Stimulated activated naive CD8-positive, alpha-beta T cell treated with anti-CD3 and anti-CD28 coated beads, Interleukin-15, amount 100 ng/mL, for 72 hours (primary cell): ENCODE data around the gene DUSP6.
A peak's percentile ranks its signal among the peaks of the same experiment; 100 is the strongest.

Source experiments
- ATAC-seq: fragments of 150-1000 bp; cut with Tn5 transposase; 2 replicates; pipeline ENCODE4 v1.10.0; 2021; ENCODE audit warnings: mild to moderate bottlenecking, moderate library complexity
- DNase-seq, 2 donors: peaks; one replicate each; pipeline ENCODE4 v3.0.0; 2021 to 2022
- H3K27ac Mint-ChIP-seq, 2 donors: one replicate each; pipeline ENCODE4 v1.8.0; 2022; ENCODE audit warnings: mild to moderate bottlenecking in 2 of 2, mixed read lengths in 2 of 2, moderate library complexity in 2 of 2
- H3K27me3 Mint-ChIP-seq: one replicate; pipeline ENCODE4 v1.8.0; 2022; ENCODE audit warnings: mixed read lengths
- H3K4me1 Mint-ChIP-seq: one replicate; pipeline ENCODE4 v1.8.0; 2022; ENCODE audit warnings: mild to moderate bottlenecking, mixed read lengths
- H3K4me3 Mint-ChIP-seq, 2 donors: one replicate each; pipeline ENCODE4 v1.8.0; 2022; ENCODE audit warnings: mild to moderate bottlenecking in 2 of 2, mixed read lengths in 2 of 2, moderate library complexity in 1 of 2
- H3K9me3 Mint-ChIP-seq, 2 donors: one replicate each; pipeline ENCODE4 v1.8.0; 2022; ENCODE audit warnings: mixed read lengths in 2 of 2

Gene DUSP6, protein sequence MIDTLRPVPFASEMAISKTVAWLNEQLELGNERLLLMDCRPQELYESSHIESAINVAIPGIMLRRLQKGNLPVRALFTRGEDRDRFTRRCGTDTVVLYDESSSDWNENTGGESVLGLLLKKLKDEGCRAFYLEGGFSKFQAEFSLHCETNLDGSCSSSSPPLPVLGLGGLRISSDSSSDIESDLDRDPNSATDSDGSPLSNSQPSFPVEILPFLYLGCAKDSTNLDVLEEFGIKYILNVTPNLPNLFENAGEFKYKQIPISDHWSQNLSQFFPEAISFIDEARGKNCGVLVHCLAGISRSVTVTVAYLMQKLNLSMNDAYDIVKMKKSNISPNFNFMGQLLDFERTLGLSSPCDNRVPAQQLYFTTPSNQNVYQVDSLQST

DNA sequence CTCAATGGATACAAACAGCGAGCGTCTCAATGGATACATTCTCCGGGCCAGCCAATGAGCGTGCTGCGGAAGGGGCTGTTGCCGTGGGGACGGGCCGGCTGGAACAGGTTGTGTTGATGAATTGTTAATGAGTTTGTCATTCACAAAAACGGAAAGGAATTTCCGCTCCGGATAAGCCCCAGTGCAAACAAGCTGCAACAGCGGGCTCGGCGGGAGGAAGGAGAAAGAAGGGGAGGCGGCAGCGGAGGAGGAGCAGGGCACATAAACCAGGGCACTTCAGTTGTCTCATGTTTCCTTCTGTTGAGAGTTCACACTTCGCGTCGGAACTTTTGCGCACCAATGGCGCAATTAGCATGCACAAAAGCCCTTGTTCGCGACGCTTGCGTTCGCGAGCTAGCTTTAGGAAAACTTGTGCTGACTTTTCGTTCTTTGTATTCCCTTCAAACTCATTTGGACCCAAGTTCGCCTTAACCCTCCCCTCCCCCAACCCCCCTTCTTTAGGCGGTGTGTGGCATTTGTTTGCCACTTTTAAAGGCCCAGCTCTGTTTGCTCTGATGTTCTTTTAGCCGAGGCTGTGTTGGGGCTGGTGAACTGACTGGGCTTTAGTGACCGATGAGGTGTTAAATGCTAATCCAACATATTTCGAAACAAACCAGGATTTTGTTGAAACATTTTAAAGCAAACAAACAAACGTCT, at the start of gene DUSP6:
DUSP6 (minus strand) TSS at position 10 of the 696 bp plus-strand sequence. CDS start 462 bp downstream, outside the sequence.
- Mint-ChIP-seq H3K27me3 (peaks cover 33% of the 10 kb centered on the region), H3K4me1 (peaks cover 39% of the 10 kb centered on the region), H3K9me3 (no peaks in the 10 kb centered on the region), H3K4me3 (peak within 1 kb of the TSS; percentile 82 to 96), H3K27ac (peak within 1 kb of the TSS; percentile 91 to 94)
- peak; percentile 82 for ATAC-seq
- peak; percentile 87 to 95 for DNase-seq

DNA sequence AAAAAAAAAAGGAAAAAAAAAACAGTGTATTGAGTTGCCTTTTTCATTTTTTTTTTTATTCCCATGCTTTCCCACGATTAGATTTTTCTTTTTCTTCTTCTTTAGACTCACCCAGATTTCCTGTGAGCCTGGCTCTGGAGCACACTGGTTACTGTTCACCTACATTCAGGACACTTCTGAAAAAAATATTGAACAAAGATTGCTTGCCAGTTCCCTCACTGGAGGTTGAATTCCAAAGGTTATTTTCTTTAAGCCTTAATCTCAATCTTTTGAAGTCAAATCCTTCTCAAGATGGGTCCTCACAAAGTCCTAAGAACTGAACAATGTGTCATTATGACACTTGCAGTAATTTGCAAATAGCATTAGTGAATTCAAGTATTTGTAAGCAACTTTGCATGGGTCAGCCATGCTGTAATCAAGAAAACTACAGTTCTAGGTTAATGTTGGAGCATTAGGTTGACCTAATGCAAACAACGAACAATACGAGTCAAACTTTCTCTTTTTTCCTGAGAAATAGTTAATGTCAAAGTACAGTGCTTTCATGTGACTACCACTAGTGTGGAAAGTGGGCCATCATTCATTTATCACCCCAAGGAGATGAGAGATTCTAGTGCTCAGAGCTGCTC, 49.2 kb upstream of the DUSP6 start:
- Mint-ChIP-seq H3K4me3 (no peak overlapping the region), H3K9me3 (no peaks in the 10 kb centered on the region), H3K27me3 (no peaks in the 10 kb centered on the region), H3K27ac (peak overlapping the region in 1 of 2 donors; percentile 15), H3K4me1 (peaks cover 24% of the 10 kb centered on the region)
- DNase-seq (no peak), ATAC-seq (no peak)

DNA sequence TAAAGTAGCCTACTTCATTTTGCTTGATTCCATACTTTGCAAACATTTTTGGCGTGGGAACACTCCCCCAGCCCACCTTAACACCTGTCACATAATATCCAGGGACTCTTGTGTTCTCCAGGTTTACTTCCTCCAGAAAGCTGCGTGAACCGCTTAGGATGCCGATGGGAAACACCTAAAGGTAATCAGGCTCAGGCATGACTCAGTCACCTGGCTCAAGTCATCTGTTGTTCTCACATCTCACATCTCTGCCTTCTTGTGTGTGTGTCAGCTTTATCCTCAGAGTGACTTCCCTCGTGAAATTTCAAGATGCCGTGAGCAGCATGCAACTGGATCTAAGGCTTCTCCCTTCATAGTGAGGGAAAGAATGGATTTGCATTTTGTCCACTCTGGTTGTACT, 48.1 kb upstream of the DUSP6 start:
- no peaks in the 10 kb centered on the region for H3K9me3 Mint-ChIP-seq
- ATAC-seq, result no peak
- DNase-seq, result no peak
- no peaks in the 10 kb centered on the region for H3K27me3 Mint-ChIP-seq
- peaks cover 29% of the 10 kb centered on the region for H3K4me1 Mint-ChIP-seq
- H3K4me3 Mint-ChIP-seq, result no peak overlapping the region
- H3K27ac Mint-ChIP-seq, result no peak overlapping the region

DNA sequence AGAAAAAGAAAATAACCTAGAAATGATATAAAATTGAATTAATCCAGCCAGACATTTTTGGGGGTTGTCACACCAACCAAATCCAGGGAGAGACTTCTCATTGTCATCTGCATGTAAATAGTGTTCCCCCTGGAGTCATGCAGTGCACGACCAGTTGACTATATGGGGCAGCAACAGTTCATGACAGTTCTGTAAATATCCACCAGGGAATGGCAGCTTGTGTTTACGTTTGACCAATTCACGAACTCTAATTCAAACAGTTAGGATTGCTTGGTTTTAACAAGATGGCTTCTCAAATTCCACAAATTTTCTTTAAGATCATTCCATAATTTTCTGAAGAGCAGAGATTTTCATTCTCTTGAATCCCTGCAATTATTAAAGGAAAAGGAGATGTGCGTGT, 43.4 kb upstream of the DUSP6 start:
- H3K27ac Mint-ChIP-seq, result no peak overlapping the region
- peaks cover 0 to 3% of the 10 kb centered on the region in 2 donors for H3K9me3 Mint-ChIP-seq
- no peak for DNase-seq
- peaks cover 44% of the 10 kb centered on the region for H3K4me1 Mint-ChIP-seq
- no peaks in the 10 kb centered on the region for H3K27me3 Mint-ChIP-seq
- ATAC-seq, result no peak
- no peak overlapping the region for H3K4me3 Mint-ChIP-seq

DNA sequence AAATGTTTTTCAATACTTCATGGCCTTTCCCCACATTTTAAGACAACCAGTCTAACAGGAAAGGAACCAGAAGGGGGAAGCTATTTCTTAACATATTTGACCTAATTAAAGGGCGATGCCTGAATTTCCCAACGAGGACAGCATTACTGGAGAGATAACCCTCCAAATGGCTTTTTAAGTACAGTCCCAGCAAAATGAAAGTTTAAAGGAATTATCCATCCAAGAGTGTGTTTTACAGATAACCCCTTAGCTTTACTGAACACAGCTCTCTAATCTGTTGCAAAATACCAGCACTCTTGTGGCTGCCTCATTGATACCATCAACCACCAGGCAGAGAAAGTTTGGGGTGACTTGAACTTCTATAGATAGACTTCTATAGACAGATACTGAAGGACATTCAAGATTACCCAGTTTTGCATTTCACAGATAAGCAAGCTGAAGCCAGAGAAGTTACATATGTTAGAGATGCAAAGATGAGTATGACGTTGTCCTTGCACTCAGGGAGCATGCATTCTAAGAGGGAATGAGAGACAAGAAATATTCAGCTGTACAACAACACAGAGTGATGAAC, 41.3 kb upstream of the DUSP6 start:
- no peak for DNase-seq
- peaks cover 55% of the 10 kb centered on the region for H3K4me1 Mint-ChIP-seq
- no peak overlapping the region for H3K4me3 Mint-ChIP-seq
- H3K27ac Mint-ChIP-seq, result no peak overlapping the region
- H3K27me3 Mint-ChIP-seq, result no peaks in the 10 kb centered on the region
- no peak for ATAC-seq
- H3K9me3 Mint-ChIP-seq, result peaks cover 0 to 3% of the 10 kb centered on the region in 2 donors

DNA sequence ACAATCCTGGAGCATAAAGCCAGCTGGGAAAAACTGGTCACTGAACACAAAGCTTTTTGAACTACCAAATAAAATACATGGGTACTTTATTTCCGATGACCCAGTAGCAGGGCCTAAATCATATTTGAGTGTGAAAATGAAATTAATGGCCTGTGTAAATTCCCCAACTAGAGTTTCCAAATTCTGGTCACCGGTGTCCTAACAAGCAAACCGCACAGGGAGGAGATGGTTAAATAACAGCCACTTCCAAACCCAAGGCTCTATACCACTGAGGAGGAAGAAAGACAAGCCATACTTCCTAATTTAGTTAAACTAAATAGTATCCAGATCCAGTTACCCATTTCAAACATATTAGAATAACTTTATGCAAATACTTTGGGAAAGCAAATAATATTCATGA, 40.1 kb upstream of the DUSP6 start:
- H3K27ac Mint-ChIP-seq, result peak overlapping the region in 1 of 2 donors; percentile 5
- H3K9me3 Mint-ChIP-seq, result peaks cover 0 to 3% of the 10 kb centered on the region in 2 donors
- H3K4me1 Mint-ChIP-seq, result peaks cover 43% of the 10 kb centered on the region
- H3K4me3 Mint-ChIP-seq, result no peak overlapping the region
- DNase-seq (no peak), ATAC-seq (no peak)
- H3K27me3 Mint-ChIP-seq, result no peaks in the 10 kb centered on the region

DNA sequence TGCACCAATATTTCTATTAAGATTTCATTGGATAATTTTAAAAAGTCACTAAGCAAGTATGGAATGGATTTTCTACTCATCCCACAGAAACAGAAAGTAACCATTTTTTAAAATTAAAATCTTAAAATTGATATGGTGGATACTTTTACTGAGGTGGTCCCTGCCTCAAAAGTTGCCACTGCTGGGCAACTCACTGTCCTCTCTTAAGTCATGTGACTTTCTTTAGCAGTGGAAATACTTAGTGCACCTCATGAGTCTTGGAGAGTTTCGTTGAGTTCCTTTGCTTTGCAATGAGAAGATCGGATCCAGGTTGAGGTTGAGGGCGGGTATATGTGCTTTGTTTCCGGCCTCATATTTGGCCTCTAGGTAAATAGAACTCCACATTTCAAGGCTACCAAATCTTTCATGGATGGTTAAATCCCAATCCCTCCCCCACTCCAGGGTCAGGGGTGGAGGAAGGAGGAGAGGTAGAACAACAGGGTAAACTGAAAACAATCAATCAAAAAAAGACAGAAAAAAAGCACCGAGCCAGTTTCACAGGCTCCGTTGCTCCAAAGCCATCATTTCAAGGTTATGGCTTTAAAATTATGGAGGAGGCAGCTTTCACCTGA, 39.5 kb upstream of the DUSP6 start:
- DNase-seq (no peak), ATAC-seq (no peak)
- H3K27ac Mint-ChIP-seq, result no peak overlapping the region
- H3K4me1 Mint-ChIP-seq, result peaks cover 37% of the 10 kb centered on the region
- no peaks in the 10 kb centered on the region for H3K27me3 Mint-ChIP-seq
- H3K4me3 Mint-ChIP-seq, result no peak overlapping the region
- H3K9me3 Mint-ChIP-seq, result peaks cover 0 to 3% of the 10 kb centered on the region in 2 donors

DNA sequence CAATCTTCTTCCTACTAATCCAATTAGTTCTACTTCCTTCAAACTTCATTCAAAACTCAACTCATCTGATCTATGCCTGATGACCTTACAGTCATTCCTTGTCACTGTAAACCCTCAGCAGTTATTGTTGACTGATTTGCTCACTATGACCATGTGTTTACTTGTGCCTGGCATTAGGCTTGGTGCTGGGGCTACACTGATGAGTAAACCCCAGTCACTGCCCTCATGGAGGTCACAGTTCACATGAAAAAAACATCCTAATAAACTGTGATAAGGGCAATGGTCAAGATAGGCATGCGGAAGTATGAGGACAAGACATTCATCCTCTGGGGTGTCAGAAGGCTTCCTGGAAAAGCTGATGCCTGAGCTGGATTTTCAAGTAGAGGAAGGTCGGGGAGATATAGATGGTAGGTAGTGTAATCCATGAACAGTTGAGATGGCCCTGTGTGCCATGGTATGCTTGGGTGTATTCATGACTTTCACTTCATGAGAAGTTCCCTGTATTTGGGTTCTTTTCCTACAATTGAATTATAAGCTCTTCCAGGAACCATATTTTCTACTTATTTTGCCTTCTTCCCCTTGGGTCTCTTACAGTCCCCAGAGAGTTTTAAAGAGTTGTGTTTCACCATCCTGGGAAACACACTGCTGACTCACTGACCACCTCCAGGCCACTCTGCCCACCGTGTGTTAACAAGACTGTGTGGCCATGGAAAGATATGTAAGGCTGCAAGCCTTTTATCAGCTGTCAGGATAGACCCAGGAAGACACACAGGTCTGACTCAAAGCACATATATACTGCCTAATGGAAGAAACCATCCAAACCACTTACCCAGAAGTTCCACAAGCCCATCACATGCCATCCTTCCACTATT, 38.7 kb upstream of the DUSP6 start:
- peak overlapping the region in 1 of 2 donors; percentile 52 for H3K27ac Mint-ChIP-seq
- no peak for DNase-seq
- peaks cover 29% of the 10 kb centered on the region for H3K4me1 Mint-ChIP-seq
- peaks cover 0 to 3% of the 10 kb centered on the region in 2 donors for H3K9me3 Mint-ChIP-seq
- ATAC-seq, result peak; percentile 90
- H3K27me3 Mint-ChIP-seq, result no peaks in the 10 kb centered on the region
- H3K4me3 Mint-ChIP-seq, result peak overlapping the region in 1 of 2 donors; percentile 36

DNA sequence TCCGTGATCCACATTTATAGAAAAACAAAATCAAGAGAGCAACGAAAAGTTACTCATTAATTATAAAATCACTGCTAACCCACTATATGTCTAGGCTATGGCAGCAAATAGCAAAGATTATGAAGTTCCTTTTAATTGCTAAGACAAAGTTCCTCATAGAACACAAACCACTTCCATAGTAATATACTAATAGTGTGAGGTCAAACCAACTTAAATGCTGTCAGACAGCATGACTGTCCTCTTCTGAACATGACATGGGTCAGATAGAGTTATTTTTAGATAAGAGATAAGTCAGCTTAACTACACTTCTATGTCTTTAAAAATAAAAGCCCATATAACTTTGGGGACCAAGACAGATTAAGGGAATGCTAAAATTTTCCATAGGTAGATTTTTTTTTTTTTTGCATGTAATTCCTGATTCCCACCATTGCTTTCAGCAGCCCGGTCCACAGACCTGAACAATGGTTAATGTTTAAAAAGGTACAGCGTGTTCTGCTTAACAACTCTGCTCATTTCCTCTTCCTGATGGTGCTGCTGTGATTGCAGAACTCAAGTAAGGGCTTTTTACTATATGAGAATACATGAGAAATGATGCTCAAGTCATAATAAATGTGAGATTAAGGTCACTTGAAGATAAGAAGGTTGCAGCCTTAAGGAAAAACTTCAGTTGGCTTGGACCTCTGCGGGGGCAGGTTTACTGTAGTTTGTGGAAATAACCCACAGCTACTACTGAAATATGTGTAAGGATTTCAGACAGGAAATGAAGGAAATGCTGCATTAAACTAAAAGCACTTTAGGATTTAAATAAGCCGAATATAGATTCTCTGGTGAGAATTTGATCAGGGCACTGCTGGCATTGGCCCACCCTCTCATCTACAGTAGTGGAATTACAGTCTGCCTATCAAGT, 37.7 kb upstream of the DUSP6 start:
- no peaks in the 10 kb centered on the region for H3K27me3 Mint-ChIP-seq
- peaks cover 28% of the 10 kb centered on the region for H3K4me1 Mint-ChIP-seq
- H3K27ac Mint-ChIP-seq, result no peak overlapping the region
- H3K4me3 Mint-ChIP-seq, result peak overlapping the region in 1 of 2 donors; percentile 10
- H3K9me3 Mint-ChIP-seq, result peaks cover 0 to 3% of the 10 kb centered on the region in 2 donors
- peak; percentile 50 for ATAC-seq
- no peak for DNase-seq

DNA sequence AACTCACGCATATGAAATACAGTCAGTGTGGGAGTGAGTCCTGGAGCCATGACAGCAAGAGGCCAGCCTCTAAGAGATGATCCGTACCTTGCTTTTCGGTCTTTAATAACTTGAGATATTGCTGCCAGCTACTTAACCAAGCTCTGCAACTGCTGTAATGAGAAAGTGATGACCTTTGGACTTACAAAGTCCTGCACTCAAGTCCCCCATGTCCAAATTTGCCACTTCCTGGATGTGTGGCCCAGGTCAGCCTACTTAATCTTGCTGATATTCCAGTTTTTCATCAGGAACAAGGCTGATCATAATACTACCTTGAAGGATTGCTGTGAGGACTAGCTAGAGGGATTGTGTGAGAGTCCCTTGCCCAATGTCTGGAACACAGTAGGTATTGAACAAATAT, 33.8 kb upstream of the DUSP6 start:
- Mint-ChIP-seq H3K27ac (no peak overlapping the region), H3K4me1 (peaks cover 33% of the 10 kb centered on the region), H3K4me3 (no peak overlapping the region), H3K9me3 (no peaks in the 10 kb centered on the region), H3K27me3 (no peaks in the 10 kb centered on the region)
- no peak for DNase-seq
- no peak for ATAC-seq

DNA sequence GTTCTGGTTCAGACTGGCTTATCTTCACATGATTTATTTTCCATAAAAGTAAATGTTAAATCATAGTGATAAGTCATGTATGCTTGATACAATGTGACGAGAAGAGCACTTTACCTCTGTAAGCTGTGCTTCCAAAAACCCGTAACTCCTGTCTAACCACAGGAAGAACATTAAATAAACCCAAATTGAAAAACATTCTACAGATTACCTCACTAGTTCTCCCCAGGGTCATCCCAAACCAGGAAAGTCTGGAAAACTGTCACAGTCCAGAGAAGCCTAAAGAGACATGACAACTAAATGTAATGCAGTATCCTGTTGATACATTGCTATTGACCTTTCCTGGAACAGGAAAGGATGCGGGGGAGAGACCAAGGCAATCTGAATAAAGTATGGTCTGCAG, 32.5 kb upstream of the DUSP6 start:
- Mint-ChIP-seq H3K27me3 (no peaks in the 10 kb centered on the region), H3K27ac (no peak overlapping the region), H3K4me3 (no peak overlapping the region), H3K9me3 (no peaks in the 10 kb centered on the region), H3K4me1 (peaks cover 20% of the 10 kb centered on the region)
- ATAC-seq, result no peak
- no peak for DNase-seq

DNA sequence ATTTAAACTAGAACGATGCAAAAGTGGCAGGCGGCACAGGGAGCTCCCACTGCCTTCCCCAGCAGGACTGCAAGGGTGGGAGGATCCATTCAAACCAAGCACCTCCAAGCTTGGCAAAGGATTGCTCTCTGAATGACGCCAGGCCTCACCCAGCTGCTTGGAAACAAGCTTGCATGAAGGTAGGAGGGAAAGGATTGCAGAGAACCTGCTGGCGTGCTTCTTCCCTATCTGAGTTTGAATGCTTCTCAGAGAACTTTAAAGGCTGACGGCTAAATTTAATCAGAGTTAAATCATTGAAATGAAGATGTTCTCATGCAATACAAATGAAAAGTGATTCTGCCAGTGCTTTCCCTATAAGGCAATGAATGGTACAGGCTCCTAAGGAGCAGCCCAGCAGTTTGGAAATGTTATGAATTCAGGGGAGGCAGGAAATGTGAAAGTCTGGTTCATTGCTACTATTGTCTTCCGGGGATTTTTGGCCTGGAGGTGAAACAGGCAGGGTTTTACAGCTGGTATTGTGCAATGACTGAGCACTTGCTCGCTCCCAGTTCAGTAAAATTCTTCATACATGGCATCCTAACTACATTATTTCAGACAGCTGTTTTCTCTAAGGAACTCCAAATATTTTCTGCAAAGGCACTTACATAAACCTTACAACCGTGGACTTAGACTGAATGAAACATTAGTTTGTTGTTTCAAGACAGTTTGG, 31.9 kb upstream of the DUSP6 start:
- ATAC-seq, result no peak
- Mint-ChIP-seq H3K4me3 (no peak overlapping the region), H3K27me3 (no peaks in the 10 kb centered on the region), H3K9me3 (no peaks in the 10 kb centered on the region), H3K4me1 (peaks cover 15% of the 10 kb centered on the region), H3K27ac (no peak overlapping the region)
- no peak for DNase-seq

DNA sequence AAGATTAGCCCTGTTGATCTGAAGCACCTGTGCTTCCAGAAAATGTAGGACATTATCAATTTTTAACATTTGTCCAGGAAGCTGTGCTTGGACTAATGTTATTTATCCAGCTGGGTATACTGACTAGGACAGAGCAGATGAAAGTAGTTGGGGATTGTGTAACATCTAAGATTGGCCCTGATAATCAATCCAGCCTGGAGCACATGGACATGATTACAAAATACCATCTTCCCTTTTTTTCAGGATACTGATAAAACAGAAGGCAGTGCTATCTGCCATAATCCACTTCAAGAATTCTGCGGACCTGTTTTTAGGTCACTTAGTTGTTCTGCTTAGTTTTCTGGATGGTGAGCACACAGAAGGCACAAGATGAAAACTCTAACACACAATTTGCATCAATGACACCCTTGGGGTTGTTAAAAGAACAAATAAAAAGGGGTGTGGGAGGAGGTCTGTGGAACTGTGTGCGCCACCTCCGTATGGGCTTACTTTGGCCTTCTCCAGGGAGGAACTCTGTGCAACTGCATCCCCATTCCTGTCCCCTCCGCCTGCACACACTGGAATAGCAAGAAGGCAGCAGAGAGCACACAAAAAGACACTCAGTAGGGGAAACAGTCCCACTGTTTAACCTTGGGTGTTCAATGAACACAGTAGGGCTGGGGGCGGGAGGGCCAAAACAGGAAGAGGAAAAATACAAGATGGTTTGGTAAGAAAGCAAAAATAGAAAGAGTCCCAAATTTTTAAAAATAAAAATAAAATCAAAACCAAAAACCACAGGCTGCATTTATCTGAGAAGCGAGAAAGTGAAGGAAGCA, 31.1 kb upstream of the DUSP6 start:
- ATAC-seq (no peak), DNase-seq (no peak)
- H3K27ac Mint-ChIP-seq, result no peak overlapping the region
- no peaks in the 10 kb centered on the region for H3K9me3 Mint-ChIP-seq
- H3K4me3 Mint-ChIP-seq, result no peak overlapping the region
- H3K4me1 Mint-ChIP-seq, result peaks cover 15% of the 10 kb centered on the region
- H3K27me3 Mint-ChIP-seq, result no peaks in the 10 kb centered on the region
